GM12875 (cell line): ENCODE results near the gene DNAJC21.

Experiments
- H3K4me3 ChIP-seq: one replicate; pipeline ENCODE4 v1.5.1; 2011; ENCODE audit warnings: low read depth, low read length, control low read depth
- CTCF ChIP-seq: IDR thresholded peaks from 2 replicates; pipeline ENCODE4 v1.5.1; 2011; ENCODE audit warnings: low read depth, mild to moderate bottlenecking, control low read depth, inconsistent platforms, low read length, moderate library complexity, borderline replicate concordance; ENCODE audit not compliant: insufficient read depth

DNAJC21 gene

GRCh38 chr5:34930870-34931269 is 1.5 kb downstream of the DNAJC21 start:
- H3K4me3 ChIP-seq = peak overlapping the region; percentile 96
- no peak for TF ChIP-seq CTCF

- H3K4me3 ChIP-seq = no peak overlapping the region
- TF ChIP-seq CTCF = no peak
These were observed 3.6 kb downstream of the DNAJC21 start for GRCh38 chr5:34932947-34933346.

- H3K4me3 ChIP-seq = no peak overlapping the region
- no peak for TF ChIP-seq CTCF
These were observed 12.6 kb downstream of the DNAJC21 start for GRCh38 chr5:34941936-34942335.

- TF ChIP-seq CTCF = no peak
- H3K4me3 ChIP-seq = no peak overlapping the region
These were observed 14.7 kb downstream of the DNAJC21 start for GRCh38 chr5:34944044-34944443.

GRCh38 chr5:34944460-34945047 is 15.2 kb downstream of the DNAJC21 start:
- no peak for TF ChIP-seq CTCF
- H3K4me3 ChIP-seq = no peak overlapping the region

- H3K4me3 ChIP-seq = no peak overlapping the region
- no peak for TF ChIP-seq CTCF
These were observed 28.0 kb downstream of the DNAJC21 start for GRCh38 chr5:34957321-34957720.

- H3K4me3 ChIP-seq = no peak overlapping the region
- peak; percentile 59 for TF ChIP-seq CTCF
These were observed 28.7 kb downstream of the DNAJC21 start for GRCh38 chr5:34957857-34958690.
